ENCODE measurements around the gene FAM9A.

FAM9A gene

GRCh38 chrX:8823698-8824097 is 22.5 kb upstream of the FAM9A start:
- no peak for TF ChIP-seq CTCF (IDR thresholded peaks at IDR 0.05; ENCODE audit: extremely low read depth, missing control alignments)
- no peak for DNase-seq (ENCODE audit: low spot score)

DNA sequence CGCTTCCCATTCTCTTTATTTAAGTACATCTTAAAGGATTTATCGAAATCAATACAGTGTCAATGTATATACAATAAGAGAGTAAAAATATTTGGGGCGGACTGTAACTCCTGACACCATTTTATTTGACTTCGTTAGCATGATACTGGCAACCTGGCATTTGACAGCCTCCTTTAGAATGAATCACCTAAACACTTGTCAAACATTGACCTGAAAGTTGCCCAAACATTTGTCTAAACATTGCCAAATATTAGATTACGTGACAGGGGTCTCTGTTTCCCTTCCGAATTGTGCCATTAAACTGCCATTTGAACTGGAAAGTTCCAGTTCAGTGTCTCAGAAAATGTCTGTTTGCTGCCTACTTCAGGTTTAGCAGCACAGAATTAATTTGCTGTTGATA is 20.8 kb upstream of the FAM9A start:
- no peak for TF ChIP-seq CTCF (IDR thresholded peaks at IDR 0.05; ENCODE audit: extremely low read depth, missing control alignments)
- DNase-seq (ENCODE audit: low spot score) = no peak

DNA sequence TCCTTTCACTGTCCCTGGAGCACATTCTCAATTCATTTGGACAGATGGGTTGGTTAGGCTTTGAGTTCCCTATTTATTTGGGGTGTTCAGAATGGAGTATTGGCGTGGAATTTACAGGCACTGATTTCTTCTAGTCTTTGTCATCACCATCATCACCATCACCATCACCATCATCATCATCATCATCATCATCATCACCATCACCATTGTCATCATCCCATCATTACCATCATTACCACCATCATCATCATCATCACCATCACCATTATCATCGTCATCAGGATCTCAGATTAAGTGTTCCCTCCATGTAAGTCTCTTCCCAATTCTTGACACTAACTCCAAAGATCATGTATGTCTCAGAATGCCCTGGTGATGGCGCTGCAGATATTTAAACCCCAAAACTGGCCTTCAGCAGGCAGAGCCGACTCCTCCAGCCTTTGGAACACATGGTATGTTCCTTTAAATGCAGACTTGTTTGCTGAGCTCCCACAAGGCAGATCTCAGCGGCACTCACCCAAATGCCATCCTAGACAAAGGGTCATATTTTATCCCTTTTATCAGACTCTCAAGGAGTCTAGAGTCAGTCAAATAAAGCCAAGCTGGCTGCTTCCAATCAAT is 19.8 kb upstream of the FAM9A start:
- DNase-seq (ENCODE audit: low spot score) = no peak
- TF ChIP-seq CTCF (IDR thresholded peaks at IDR 0.05; ENCODE audit: extremely low read depth, missing control alignments) = no peak

DNA sequence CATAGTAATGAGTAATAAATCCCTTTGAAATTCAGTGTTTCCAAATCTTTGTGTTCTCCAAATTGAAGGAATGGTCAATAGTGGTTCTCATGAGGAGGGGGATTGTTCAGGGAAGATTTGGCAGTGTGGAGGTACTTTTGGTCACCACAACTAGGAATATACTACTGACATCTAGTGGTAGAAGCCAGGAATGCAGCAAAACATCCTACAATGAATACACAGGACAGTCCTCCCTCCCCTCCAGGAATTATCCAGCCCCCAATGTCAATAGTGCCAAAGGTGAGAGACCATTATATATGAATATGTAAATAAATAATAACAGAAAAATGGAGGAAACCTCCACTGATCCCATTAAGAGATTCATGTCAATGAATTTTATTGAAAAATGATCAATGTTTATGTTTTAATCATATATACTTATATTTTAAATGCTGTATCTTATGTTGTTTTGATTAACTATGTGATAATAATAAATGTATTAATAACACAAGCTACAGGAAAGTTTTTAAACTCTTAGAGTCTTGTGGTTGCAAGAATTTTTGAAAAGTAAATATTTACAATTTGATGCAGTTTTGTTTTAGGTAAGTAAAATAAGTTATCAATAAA is 14.4 kb upstream of the FAM9A start:
- TF ChIP-seq CTCF (IDR thresholded peaks at IDR 0.05; ENCODE audit: extremely low read depth, missing control alignments) = no peak
- DNase-seq (ENCODE audit: low spot score) = peak; percentile 24

DNA sequence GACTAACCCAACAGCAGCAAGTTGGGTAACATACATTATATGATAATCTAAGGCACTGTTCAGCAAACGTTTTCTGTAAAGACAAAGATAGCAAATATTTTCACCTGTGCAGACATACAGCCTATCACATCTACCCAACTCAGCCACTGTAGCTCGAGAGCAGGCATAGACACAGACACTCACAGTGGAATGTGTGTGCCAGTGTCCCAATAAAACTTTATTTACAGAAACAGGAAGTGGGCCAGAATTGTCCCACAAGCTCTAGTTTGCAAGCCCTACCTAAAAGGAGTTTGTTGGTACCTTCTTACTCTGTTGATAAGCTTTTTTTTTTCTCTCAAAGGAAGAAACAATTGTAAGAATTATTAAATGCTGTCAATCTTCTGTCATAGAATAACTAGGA is 11.9 kb upstream of the FAM9A start:
- no peak for TF ChIP-seq CTCF (IDR thresholded peaks at IDR 0.05; ENCODE audit: extremely low read depth, missing control alignments)
- no peak for DNase-seq (ENCODE audit: low spot score)

GRCh38 chrX:8811611-8812010 is 10.4 kb upstream of the FAM9A start:
- no peak for DNase-seq (ENCODE audit: low spot score)
- no peak for TF ChIP-seq CTCF (IDR thresholded peaks at IDR 0.05; ENCODE audit: extremely low read depth, missing control alignments)

- DNase-seq (ENCODE audit: low spot score) = no peak
- no peak for TF ChIP-seq CTCF (IDR thresholded peaks at IDR 0.05; ENCODE audit: extremely low read depth, missing control alignments)
These were observed 7.5 kb upstream of the FAM9A start for GRCh38 chrX:8808661-8809060.
